Measurements from ENCODE around the gene ARMC9.

Gene ARMC9

DNA sequence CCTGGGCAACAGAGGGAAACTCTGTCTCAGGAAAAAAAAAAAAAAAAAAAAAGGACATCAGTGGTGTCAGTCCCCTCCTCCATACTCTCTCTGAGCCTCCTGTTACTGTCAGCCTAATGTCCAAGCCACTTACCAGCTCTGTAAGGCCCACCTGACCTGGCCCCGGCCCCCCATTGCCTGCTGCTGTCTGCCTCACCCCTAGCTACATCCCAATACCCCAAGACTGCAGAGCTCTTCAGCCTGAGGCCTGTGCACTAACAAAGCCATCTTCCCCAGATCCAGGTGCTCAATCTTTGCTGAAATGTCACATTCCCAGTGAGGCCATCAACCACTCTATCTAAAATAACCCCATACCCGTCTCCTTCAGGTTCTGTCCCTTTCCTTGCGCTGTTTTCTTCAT lies 5.7 kb downstream of the ARMC9 start:
- DNase-seq: no peak

DNA sequence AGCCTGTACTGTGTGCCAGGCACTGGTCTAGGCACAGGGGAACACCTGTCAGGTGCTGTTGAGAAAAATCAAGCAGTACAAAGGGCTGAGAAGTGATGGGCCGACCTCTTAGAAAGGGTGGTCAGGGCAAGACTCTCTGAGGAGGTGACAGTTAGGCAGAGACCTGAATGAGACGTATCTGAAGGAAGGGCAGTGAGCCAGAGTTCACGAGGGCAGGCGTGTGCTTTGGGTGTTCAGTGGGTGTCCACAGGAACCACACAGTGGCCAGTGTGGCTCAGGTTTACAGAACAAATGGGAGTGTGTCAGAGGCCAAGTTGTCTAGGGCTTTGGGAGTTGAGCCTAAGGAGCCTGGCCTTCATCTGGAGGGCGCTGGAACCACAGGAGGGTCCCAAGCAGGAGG lies 6.2 kb downstream of the ARMC9 start:
- no peak for DNase-seq

- DNase-seq: no peak
These were observed 9.3 kb downstream of the ARMC9 start for GRCh38 chr2:231207734-231208133.

GRCh38 chr2:231210782-231211181 lies 12.4 kb downstream of the ARMC9 start:
- no peak for DNase-seq

DNA sequence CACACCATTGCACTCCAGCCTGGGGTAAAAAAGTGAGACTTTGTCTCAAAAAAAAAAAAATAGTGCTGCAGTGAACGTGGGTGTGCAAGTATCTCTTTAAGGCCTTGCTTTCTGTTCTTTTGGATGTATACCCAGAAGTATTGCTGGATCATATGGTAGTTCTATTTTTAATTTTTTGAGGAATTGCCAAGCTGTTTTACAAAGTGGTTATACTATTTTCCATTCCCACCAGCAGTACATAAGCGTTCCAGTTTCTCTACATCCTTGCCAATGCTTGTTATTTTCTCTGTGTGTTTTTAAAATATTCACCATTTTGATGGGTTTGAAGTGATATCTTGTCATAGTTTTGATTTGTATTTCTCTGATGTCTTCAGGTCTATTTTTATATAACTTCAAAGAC lies 13.1 kb downstream of the ARMC9 start:
- DNase-seq: no peak

- DNase-seq: no peak
These were observed 14.0 kb downstream of the ARMC9 start for GRCh38 chr2:231212329-231212845.

DNA sequence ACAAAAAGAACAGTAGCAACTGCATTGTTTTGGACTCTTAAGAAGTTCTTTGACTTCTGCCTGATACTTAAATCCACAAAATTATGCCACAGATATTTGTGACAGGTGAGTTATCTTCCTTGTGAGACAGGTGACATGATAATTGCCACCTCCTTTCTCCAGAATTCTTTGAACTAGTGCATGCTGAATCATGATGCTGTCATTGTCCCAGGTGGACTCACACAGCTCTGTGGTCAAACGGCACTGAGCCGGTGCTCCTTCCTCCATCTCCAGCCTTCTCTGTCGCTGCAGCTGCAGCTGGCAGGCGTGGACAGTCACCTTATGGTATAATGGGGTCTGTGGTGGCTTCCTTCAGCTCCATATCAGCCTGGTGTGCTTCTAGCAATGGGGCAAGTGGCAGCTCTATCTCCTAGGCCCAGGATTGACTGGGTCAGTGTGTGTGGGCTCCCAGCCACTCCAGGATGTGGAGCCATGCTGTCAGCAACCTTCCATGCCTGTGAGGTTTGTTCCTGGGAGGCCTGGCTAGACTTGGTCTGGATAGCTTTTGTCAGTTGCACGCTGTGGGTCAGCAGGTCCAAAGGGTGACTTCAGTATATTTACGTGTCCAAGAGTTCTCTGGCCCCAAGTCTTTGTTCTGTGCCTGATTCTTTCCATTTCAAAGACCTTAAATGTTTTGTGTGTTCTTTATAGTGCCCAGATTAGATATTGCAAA lies 15.7 kb downstream of the ARMC9 start:
- no peak for DNase-seq

GRCh38 chr2:231218366-231218765 lies 19.9 kb downstream of the ARMC9 start:
- DNase-seq: no peak

DNA sequence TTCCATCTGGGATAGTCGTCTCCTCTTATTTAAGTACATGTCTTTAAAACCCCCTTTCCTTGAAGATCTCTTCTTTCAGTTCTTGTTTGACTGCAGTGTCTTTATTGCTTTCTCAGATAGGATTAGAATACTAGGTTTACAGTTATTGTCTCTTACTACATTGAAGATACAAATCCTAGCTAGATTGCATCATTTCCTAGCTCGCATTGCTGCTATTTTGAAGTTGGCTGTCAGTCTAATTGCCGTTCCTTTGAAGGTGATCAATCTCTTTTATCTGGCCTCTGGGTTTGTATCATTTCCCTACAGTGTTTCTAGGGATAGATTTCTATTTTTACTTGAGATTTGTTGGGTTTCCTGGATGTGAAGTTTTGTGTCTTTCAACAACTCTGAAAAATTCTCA lies 20.9 kb downstream of the ARMC9 start:
- no peak for DNase-seq

GRCh38 chr2:231221761-231222160 lies 23.3 kb downstream of the ARMC9 start:
- no peak for DNase-seq

GRCh38 chr2:231222318-231223000 lies 24.0 kb downstream of the ARMC9 start:
- DNase-seq: no peak

- DNase-seq: no peak
These were observed 24.6 kb downstream of the ARMC9 start for GRCh38 chr2:231223001-231223375.

GRCh38 chr2:231223458-231223976 lies 25.1 kb downstream of the ARMC9 start:
- DNase-seq: no peak

DNA sequence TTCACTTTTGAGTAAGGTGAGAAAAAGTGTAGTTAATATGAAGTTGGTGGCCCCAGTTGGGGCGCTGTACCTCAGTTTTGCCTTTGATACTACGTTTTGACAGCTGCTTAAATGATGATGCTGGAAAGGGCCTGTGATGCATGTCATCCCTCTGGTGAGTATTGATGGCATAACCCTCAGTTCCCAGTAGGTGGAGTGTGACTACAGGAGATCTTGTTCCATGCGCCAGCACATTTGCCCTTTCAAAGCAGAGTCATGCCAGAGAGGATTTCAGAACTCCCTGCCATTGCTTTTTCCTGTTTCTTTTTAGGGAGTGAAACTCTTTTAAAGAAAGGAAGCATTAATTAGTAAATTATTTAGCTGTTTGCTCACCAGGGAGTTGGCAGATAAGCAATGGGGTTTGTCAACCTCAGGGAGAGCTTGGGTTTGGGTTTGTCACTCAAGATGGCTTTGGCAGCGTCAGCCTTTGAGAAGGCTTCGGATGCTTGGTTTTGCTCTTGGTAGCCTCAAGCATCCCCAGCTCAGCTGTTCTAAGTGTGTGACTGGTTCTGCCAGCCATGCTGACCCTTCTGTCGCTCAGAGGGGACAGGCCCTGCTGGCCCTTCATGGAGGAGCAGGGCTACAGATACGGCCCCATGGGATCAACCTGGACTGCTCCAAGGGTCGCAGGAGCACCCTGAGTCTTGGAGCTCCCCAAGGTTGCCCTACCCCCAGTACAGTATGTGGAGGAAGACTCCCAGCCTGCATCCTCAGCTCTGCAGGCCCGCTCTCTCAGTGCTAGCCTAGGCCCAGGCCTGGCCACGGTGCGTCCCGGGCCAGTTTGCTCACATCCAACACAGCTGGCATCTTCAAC lies 29.1 kb downstream of the ARMC9 start:
- peak; percentile 65 for DNase-seq

DNA sequence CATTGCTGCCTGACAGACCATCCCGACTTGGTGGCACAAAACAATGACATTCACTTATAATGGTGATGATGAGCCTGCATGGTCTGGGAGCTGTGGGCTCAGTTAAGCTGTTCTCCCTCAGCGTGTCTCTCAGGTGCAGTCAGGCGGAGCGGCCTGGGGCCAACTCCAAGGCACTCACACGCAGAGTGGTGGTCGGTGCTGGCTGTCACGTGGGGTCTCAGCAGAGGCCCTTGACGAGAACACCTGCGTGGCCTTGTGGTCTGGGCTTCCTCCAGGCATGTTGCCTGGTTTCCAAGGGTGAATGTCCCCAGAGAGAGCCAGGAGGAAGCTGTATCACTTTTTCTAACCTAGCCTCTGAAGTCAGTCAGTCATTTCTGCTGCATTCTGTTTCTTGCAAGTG lies 29.8 kb downstream of the ARMC9 start:
- DNase-seq: no peak

- DNase-seq: no peak
These were observed 30.6 kb downstream of the ARMC9 start for GRCh38 chr2:231228974-231229529.

- DNase-seq: no peak
These were observed 36.8 kb downstream of the ARMC9 start for GRCh38 chr2:231235217-231235616.

DNA sequence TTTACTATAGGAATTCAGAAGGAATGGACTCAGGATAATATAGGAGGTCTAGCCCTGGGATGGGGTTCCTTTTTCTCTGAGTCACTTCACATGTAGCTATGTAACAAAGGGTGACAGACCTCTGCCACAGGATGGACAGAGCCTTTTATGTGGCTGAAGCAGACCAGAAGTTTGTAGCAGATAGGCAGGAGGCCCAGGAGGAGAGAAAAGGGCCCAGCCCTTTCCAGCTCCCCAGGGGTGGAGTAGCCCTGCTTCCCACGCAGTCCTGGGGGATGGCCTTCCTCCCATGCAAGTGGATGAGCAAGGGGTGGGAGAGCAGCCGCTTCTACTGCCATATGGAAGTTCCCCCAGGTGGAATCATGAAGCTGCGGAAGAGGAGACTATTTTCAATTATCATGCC lies 40.3 kb downstream of the ARMC9 start:
- no peak for DNase-seq

DNA sequence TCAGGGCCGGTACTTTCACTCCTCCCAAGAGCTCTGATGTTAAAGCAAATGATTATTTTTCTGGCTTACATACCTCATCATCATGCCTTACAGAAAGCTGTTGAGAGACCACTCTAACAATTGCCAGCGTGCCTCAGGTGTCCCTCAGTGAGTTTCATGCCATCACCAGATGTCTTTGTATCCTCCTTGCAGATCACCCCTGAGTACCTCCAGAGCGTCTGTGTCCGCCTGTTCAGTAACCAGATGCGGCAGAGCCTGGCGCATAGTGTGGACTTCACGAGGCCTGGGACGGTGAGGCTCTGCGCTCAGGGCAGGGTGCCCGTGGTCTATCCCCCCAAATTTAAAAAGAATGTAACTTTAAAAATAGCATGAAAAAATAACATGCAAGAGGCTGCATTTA lies 41.3 kb downstream of the ARMC9 start:
- DNase-seq: no peak

DNA sequence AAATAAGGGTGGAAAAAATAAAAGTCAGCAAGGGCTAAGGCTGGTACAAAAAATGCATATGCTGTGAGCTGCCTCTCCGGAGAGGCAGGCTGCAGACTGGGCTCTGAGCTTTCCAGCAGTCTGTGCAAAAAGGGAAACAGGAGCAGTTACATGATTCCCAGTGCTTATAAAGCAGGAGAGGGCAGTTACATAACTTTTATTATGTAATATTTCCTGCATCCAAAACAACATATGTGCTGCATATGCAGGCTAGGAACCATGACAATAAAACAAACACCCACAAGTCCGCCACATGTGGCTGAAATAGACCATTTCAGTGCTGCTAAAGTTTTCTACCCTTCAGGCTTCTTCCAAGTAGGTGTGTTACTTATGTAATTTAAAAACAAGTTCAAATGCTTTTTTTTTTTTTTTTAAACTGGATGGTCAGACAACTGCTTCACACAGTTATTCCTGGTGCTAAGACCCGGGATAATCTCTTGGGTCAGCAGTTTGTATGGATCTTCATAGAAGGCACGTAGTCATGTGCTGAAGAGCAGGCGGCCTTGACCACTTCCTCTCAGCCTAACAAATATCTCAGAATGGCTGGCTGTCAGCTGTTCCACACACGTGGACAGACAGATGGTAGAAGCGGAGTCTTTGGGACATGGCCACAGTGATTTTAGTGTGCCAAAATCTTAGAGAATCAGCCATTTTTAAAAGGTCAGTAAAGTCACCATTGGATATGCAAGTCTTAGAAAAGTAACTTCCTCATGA lies 43.5 kb downstream of the ARMC9 start:
- peak; percentile 17 for DNase-seq

DNA sequence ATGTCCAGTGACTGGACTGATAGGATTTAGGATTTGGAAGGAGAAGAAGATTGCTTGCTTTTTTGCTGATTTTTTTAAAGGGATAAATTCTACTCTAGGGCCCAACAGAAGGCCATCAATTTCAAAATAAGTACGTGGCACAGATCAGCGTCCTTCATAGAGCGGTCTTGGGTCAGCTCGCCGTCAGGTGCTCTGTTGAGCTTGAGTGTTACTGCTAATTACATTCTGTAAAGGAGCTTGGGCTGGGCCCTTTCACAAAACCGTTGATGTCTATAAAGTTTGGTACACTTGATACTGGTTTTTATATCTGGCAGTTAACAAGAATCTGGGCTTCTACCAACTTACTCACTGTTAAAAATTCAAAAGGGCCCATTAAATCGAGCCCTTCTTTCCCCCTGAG lies 45.4 kb downstream of the ARMC9 start:
- no peak for DNase-seq

Measured in RPMI8226 (cell line).